Activated naive CD4-positive, alpha-beta T cell treated with anti-CD3 and anti-CD28 coated beads for 36 hours (primary cell): Measurements from ENCODE around the gene EEF1E1. TPM values are rescaled to one million over a fixed set of nuclear protein-coding genes. Genes with fewer than 3 reads are reported as not detected.

Experiments
- CTCF ChIA-PET: fragments of 350-600 bp; sonication (Branson Sonifier 250); formaldehyde crosslinking; loops from one replicate; lab custom pipeline; 2021; ENCODE audit warnings: antibody characterized with exemption; lab: Charles Lee
- DNase-seq: peaks from one replicate; pipeline ENCODE4 v3.0.0-alpha.2; 2020
- H3K27ac Mint-ChIP-seq: one replicate; pipeline ENCODE4 v1.8.0; 2021; ENCODE audit warnings: mild to moderate bottlenecking, mixed read lengths
- H3K27me3 Mint-ChIP-seq: one replicate; pipeline ENCODE4 v1.8.0; 2021; ENCODE audit warnings: low read depth, mixed read lengths
- H3K36me3 Mint-ChIP-seq: one replicate; pipeline ENCODE4 v1.8.0; 2021; ENCODE audit warnings: low read depth, mixed read lengths
- H3K4me1 Mint-ChIP-seq: one replicate; pipeline ENCODE4 v1.8.0; 2021; ENCODE audit warnings: low read depth, mixed read lengths
- H3K4me3 Mint-ChIP-seq: one replicate; pipeline ENCODE4 v1.8.0; 2021; ENCODE audit warnings: mild to moderate bottlenecking, moderate library complexity, mixed read lengths
- H3K9me3 Mint-ChIP-seq: one replicate; pipeline ENCODE4 v1.8.0; 2021; ENCODE audit warnings: mixed read lengths
- intact Hi-C: fragments of 100-400 bp; cut with micrococcal nuclease; formaldehyde crosslinking; loops from one replicate; pipeline ENCODE4 v1.15.1; 2023
- total RNA-seq, 2 experiments: library from RNA; stranded (reverse); gene quantifications; one replicate each; pipeline ENCODE4 v1.2.3, GENCODE V29; 2021

EEF1E1 gene
- total RNA-seq, 2 experiments from 2014 or later = 65.2 to 71.2 TPM

DNA sequence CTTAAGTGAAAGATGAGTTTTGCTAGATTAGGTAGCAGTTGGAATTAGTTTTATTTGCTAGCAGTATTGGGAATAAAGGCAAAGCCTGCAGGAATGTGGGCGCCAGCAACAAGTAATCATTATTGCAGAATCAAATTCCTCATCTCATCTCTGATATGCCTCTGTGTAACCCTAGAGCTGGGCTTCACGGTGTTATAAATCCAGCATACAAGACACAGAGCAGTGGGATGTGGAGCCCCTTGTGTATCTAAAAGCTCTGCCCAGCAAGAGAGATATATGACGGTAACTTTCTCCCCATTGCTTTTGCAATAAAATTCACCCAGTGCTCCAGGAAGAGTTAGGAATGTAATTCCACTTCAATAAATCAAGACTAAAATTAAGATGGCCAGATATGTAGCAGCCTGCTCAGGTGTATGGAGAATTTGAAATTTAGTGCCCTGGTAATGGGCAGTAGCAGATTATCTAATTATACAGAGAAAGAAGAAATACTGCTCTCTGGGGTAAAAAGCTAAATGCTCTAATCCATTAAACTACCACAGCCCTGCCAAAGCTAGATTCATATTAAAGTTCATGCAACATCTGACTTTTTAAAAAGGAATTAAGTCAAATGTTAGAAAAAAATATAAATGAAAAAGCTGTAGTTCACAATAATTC is 32.6 kb downstream of the EEF1E1 start:
- Mint-ChIP-seq H3K9me3 (no peaks in the 10 kb centered on the region), H3K4me1 (peaks cover 13% of the 10 kb centered on the region), H3K4me3 (no peak overlapping the region), H3K27me3 (no peaks in the 10 kb centered on the region), H3K27ac (no peak overlapping the region), H3K36me3 (no peaks in the 10 kb centered on the region)
- CTCF ChIA-PET = interaction anchor here (0.7 to 0.8 kb wide), 2 partner anchors 11 to 149 kb away, joined by 4 to 5 read pairs; no protein-coding TSS in a partner anchor
- intact Hi-C loops = no loop called here
- DNase-seq = no peak

DNA sequence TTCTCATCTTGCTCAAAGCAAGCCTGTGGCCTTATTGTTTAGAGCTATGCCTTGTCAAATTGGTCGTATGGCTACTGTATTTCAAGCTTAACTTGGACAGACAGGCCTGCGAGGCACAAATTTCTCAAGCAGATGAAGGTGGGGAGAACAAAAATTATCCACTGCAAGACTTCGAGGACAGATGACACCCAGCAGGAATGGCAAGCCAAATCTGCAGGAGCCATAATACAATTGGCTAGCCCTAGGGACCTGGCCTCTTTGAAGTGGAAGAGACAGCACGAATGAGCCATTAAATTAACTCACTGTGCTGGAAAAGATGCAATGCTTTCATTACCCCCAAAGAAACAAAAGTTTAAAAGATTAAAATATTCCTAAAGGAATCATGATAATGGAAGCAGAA is 33.2 kb downstream of the EEF1E1 start:
- Mint-ChIP-seq H3K9me3 (no peaks in the 10 kb centered on the region), H3K27ac (no peak overlapping the region), H3K27me3 (no peaks in the 10 kb centered on the region), H3K36me3 (no peaks in the 10 kb centered on the region), H3K4me3 (no peak overlapping the region), H3K4me1 (peaks cover 15% of the 10 kb centered on the region)
- intact Hi-C loops = no loop called here
- DNase-seq = no peak
- CTCF ChIA-PET = no interaction called here

DNA sequence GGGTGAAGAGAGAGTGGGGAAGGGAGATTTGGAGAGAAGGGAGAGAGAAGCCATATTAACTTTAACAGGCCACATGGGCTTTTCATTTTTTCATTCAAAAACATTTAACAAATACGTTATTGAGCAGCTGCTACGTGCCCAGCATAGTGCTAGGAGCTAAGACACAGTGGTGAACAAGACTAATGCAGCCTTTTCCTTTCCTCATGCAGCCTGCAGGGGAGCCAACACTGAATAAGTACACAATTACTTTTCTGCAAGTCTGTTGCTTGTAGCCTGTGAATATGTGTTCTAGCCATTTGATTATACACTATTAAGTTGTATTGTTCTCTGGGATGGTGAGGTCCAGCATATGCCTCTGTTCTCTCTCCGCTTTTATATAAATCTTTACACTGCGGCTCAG is 36.2 kb downstream of the EEF1E1 start:
- intact Hi-C loops = no loop called here

GRCh38 chr6:8065519-8065911 is 36.8 kb downstream of the EEF1E1 start:
- H3K36me3 Mint-ChIP-seq = no peaks in the 10 kb centered on the region
- peak overlapping the region; percentile 92 for H3K27ac Mint-ChIP-seq
- DNase-seq = peak; percentile 61
- CTCF ChIA-PET = interaction anchor here (0.7 to 2.7 kb wide), 4 partner anchors 9 to 160 kb away, joined by 3 to 13 read pairs (median 3); partner anchors contain the start of gene EEF1E1
- peaks cover 21% of the 10 kb centered on the region for H3K4me1 Mint-ChIP-seq
- H3K4me3 Mint-ChIP-seq = peak overlapping the region; percentile 90
- intact Hi-C loops = loop anchor here (2.0 kb wide), 2 partner anchors 49 to 153 kb away; no protein-coding TSS in a partner anchor
- H3K9me3 Mint-ChIP-seq = no peaks in the 10 kb centered on the region
- no peaks in the 10 kb centered on the region for H3K27me3 Mint-ChIP-seq

More for the DNA sequence above, 36.2 kb downstream of the EEF1E1 start:
- Mint-ChIP-seq H3K4me1 (peaks cover 21% of the 10 kb centered on the region), H3K4me3 (no peak overlapping the region), H3K9me3 (no peaks in the 10 kb centered on the region), H3K27me3 (no peaks in the 10 kb centered on the region), H3K27ac (no peak overlapping the region), H3K36me3 (no peaks in the 10 kb centered on the region)
- DNase-seq = no peak
- CTCF ChIA-PET = interaction anchor here (0.7 to 1.1 kb wide), 4 partner anchors 9 to 161 kb away, joined by 3 read pairs; no protein-coding TSS in a partner anchor

- intact Hi-C loops = loop anchor here (1.0 to 2.0 kb wide), 9 partner anchors 18 to 752 kb away; partner anchors contain the start of genes CAGE1, EEF1E1, RIOK1 and SLC35B3
- Mint-ChIP-seq H3K27me3 (no peaks in the 10 kb centered on the region), H3K27ac (peak overlapping the region; percentile 92), H3K4me3 (peak overlapping the region; percentile 90), H3K36me3 (peaks cover 6% of the 10 kb centered on the region), H3K9me3 (no peaks in the 10 kb centered on the region), H3K4me1 (peaks cover 21% of the 10 kb centered on the region)
- peak; percentile 12 for DNase-seq
- CTCF ChIA-PET = interaction anchor here (0.6 to 2.7 kb wide), 5 partner anchors 9 to 154 kb away, joined by 3 to 13 read pairs (median 4); partner anchors contain the start of gene EEF1E1
Measured at GRCh38 chr6:8064638-8065518, 37.5 kb downstream of the EEF1E1 start.

GRCh38 chr6:8063761-8064637 is 38.3 kb downstream of the EEF1E1 start, which contains the start of gene BLOC1S5:
TSS of gene BLOC1S5 (minus strand) at chr6:8064389. CDS start at chr6:8064376, 13 bp downstream.
- no peaks in the 10 kb centered on the region for H3K27me3 Mint-ChIP-seq
- CTCF ChIA-PET = interaction anchor here (0.6 to 2.7 kb wide), 5 partner anchors 10 to 155 kb away, joined by 3 to 13 read pairs (median 4); partner anchors contain the start of gene EEF1E1
- H3K4me3 Mint-ChIP-seq = peak within 1 kb of the TSS; percentile 90
- intact Hi-C loops = loop anchor here (1.0 to 2.0 kb wide), 9 partner anchors 19 to 751 kb away; partner anchors contain the start of genes CAGE1, EEF1E1, RIOK1 and SLC35B3
- H3K27ac Mint-ChIP-seq = peak within 1 kb of the TSS; percentile 92
- H3K36me3 Mint-ChIP-seq = peaks cover 7% of the 10 kb centered on the region
- DNase-seq = peak; percentile 98
- no peaks in the 10 kb centered on the region for H3K9me3 Mint-ChIP-seq
- H3K4me1 Mint-ChIP-seq = peaks cover 21% of the 10 kb centered on the region

GRCh38 chr6:8061736-8062135 is 40.6 kb downstream of the EEF1E1 start:
- Mint-ChIP-seq H3K27ac (no peak overlapping the region), H3K4me1 (peaks cover 21% of the 10 kb centered on the region), H3K36me3 (peaks cover 15% of the 10 kb centered on the region), H3K9me3 (no peaks in the 10 kb centered on the region), H3K4me3 (no peak overlapping the region), H3K27me3 (no peaks in the 10 kb centered on the region)
- no peak for DNase-seq
- intact Hi-C loops = no loop called here
- CTCF ChIA-PET = no interaction called here

DNA sequence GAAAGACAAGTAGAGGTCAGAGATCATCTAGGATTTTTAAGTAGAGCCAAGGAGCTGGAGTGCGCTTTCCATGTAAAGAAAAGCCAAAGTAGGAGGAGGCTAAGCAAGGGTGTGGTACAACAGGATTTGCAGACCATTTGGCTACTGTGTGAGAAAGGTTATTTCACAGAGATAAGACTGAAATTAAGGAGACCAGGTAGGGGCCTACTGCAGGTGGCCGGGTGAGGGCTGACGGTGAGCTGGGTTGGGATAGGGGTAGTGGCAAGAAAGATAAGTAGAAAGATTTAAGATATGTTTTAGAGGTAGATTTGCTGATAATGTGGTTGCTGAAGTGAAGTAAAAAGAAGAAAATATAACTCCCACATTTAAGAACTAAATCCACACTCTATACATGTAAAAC is 42.0 kb downstream of the EEF1E1 start:
- CTCF ChIA-PET = interaction anchor here (0.5 to 1.6 kb wide), 4 partner anchors 21 to 159 kb away, joined by 3 to 5 read pairs (median 4); no protein-coding TSS in a partner anchor
- intact Hi-C loops = no loop called here

DNA sequence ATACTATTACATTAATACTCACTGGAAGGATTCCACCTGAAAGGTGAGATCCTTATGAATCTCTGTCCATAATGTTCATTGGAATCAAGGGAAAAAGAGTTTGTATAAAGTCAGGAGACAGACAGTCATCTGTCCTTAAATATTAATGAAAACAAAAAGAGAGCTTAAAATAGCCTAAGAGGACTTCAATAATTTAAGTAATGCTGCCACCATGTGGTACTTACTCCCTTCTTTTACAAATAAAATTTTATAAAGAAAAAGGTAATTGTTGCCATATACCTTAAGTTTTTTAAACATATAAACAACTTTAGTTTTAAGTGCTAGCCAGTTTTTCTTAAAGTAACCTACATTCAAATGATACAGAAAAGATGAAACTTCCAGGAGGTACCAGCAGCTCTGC is 43.2 kb downstream of the EEF1E1 start:
- Mint-ChIP-seq H3K4me1 (peaks cover 6% of the 10 kb centered on the region), H3K36me3 (peaks cover 23% of the 10 kb centered on the region), H3K9me3 (no peaks in the 10 kb centered on the region), H3K4me3 (no peak overlapping the region), H3K27ac (no peak overlapping the region), H3K27me3 (no peaks in the 10 kb centered on the region)
- no peak for DNase-seq
- CTCF ChIA-PET = interaction anchor here (0.8 to 1.6 kb wide), 7 partner anchors 11 to 337 kb away, joined by 3 to 5 read pairs (median 4); no protein-coding TSS in a partner anchor
- intact Hi-C loops = loop anchor here (1.0 to 2.0 kb wide), 2 partner anchors 336 to 444 kb away; no protein-coding TSS in a partner anchor

More for the DNA sequence above, 42.0 kb downstream of the EEF1E1 start:
- no peak for DNase-seq
- peaks cover 20% of the 10 kb centered on the region for H3K36me3 Mint-ChIP-seq
- peaks cover 14% of the 10 kb centered on the region for H3K4me1 Mint-ChIP-seq
- H3K4me3 Mint-ChIP-seq = no peak overlapping the region
- no peaks in the 10 kb centered on the region for H3K9me3 Mint-ChIP-seq
- no peak overlapping the region for H3K27ac Mint-ChIP-seq
- H3K27me3 Mint-ChIP-seq = no peaks in the 10 kb centered on the region

DNA sequence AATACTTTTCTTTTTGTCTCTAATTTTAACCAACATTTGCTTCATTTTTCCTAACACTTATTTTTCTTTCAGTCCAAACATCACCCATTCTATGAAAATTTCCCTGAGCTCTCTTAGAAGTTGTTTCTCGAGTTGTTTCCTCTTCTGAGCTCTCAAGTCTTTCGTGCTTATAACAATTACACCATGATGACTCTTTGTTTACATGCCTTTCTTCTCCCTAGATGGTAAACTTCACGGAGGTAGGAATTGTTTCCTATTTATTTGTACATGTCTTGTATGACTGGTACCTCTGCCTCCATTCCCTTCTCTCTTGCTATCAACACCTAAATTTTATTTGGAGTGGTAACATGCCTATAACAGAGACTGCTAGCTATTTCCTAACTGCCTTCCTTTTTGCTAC is 44.6 kb downstream of the EEF1E1 start:
- peaks cover 26% of the 10 kb centered on the region for H3K36me3 Mint-ChIP-seq
- intact Hi-C loops = loop anchor here (2.0 kb wide), 1 partner anchor 443 kb away; no protein-coding TSS in a partner anchor
- CTCF ChIA-PET = interaction anchor here (0.6 to 1.6 kb wide), 4 partner anchors 8 to 335 kb away, joined by 3 to 5 read pairs (median 4); no protein-coding TSS in a partner anchor

DNA sequence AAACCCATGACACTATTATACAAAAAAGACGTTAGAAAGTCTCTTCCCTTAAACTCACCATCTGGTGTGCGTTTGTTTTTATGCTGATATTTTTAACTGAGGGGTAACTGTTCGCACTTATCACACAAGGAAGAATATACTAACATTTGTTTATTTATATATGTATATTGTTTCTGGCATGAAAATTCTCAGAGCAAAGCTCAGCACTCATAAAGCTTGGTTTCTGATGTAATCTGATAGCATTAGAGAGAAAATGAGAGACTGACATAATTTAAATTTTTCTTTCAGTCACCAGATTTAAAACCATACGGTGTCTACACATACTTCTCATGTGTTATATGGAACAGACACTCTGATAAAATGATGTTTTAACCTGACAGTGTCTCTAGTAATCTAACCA is 45.1 kb downstream of the EEF1E1 start:
- H3K4me3 Mint-ChIP-seq = no peak overlapping the region
- CTCF ChIA-PET = no interaction called here
- intact Hi-C loops = no loop called here
- H3K4me1 Mint-ChIP-seq = no peaks in the 10 kb centered on the region
- DNase-seq = no peak
- no peak overlapping the region for H3K27ac Mint-ChIP-seq
- peaks cover 28% of the 10 kb centered on the region for H3K36me3 Mint-ChIP-seq
- no peaks in the 10 kb centered on the region for H3K9me3 Mint-ChIP-seq
- no peaks in the 10 kb centered on the region for H3K27me3 Mint-ChIP-seq

More for the DNA sequence above, 44.6 kb downstream of the EEF1E1 start:
- Mint-ChIP-seq H3K9me3 (no peaks in the 10 kb centered on the region), H3K27ac (no peak overlapping the region), H3K4me3 (no peak overlapping the region), H3K4me1 (peaks cover 3% of the 10 kb centered on the region), H3K27me3 (no peaks in the 10 kb centered on the region)
- DNase-seq = no peak
